Inferior parietal cortex (tissue), 1 donor: ENCODE data around the gene KRTAP1-5.
"Not testable (repeated sequence)": the region's sequence is repeated elsewhere in the genome, so short reads cannot be mapped to it uniquely, and the experiment has no call there.

Experiments used
- DNase-seq: peaks from one replicate; pipeline ENCODE4 v3.0.0-alpha.2; 2016; ENCODE audit errors: extremely low spot score

Gene KRTAP1-5

GRCh38 chr17:41026715-41027471 is at the start of gene KRTAP1-5:
Gene KRTAP1-5 (minus strand): TSS chr17:41027208. CDS start chr17:41027155, 53 bp downstream.
- no peak for DNase-seq

- DNase-seq = no peak
Measured at GRCh38 chr17:41076788-41077187, 49.8 kb upstream of the KRTAP1-5 start.

DNA sequence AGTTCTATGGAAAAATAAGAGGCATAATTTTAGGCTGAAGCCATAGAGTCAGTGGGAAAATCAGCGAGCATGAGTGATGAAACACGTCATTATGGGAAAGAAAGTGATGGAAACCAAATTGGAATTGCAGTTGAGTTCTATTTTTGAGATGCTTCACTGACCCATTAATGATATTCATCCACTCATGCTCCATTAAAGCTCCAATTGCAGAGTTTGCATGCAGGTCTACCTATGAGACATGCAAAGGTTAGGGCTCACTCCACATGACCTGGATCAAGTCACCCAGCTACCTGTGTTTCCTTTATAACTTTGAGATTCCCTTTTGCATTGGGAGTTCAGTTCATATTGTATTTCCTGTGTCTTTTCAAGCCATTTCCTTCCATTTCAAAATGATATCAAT is 46.7 kb upstream of the KRTAP1-5 start:
- DNase-seq = no peak

GRCh38 chr17:41071606-41072360 is 44.8 kb upstream of the KRTAP1-5 start:
- DNase-seq = no peak

- no peak for DNase-seq
Measured at GRCh38 chr17:41069031-41069430, 42.0 kb upstream of the KRTAP1-5 start.

GRCh38 chr17:41067281-41067680 is 40.3 kb upstream of the KRTAP1-5 start:
- DNase-seq = no peak

GRCh38 chr17:41065829-41066624 is 39.0 kb upstream of the KRTAP1-5 start, which contains the start of gene KRTAP2-4:
Gene KRTAP2-4 (minus strand): TSS chr17:41065879. CDS start chr17:41065845, 34 bp downstream.
- DNase-seq = no peak

DNA sequence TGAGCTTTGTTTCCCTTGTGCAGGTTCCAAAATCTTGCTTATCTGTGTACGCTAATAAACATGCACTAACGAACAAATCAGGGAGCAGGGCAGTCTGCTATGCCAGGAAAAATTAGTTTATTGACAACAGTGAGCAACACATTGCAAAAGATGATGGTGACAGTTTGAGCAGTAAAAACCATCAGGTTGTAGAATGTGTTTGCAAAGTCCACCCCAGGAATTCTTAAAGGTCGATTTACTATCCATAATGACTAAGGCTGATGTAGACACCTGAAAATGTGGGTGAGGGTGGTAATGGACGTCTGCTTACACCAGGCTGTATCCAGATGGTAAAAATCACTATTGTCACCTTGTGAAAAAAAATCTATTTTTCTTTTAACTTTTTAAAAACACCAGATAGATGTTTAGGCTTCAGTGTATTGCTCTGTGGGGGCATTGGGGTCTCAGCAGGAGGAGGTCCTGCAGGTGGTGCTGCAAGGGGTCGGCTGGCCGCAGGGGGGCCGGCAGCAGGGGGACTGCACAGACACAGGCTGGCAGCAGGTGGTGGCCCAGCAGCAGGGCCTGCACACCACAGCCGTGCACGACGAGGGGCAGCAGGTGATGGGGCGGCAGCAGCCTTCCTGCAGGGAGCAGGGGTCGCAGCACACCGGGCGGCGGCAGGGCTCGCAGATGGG is 38.1 kb upstream of the KRTAP1-5 start:
- DNase-seq = not testable (repeated sequence)

- DNase-seq = no peak
Measured at GRCh38 chr17:41064301-41064700, 37.3 kb upstream of the KRTAP1-5 start.

DNA sequence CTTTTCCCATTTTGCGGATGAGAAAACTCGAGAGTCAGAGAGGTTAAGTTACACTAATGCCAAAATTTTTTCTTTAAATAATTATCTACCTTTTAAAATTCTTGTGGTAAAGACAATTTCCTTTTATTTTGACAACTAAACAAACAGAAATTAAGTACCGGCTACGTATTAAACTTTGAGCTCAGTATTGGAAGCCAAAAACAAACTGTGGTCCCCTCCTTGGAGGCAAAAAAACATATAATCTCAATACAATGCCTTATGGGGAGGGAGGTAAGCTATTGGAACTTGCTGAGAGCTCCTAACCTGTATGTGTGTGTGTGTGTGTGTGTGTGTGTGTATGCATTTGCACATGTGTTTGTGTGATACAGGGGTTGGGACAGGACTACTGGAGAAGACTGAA is 36.4 kb upstream of the KRTAP1-5 start:
- DNase-seq = no peak

GRCh38 chr17:41061964-41062363 is 35.0 kb upstream of the KRTAP1-5 start:
- no peak for DNase-seq

GRCh38 chr17:41060052-41060604 is 33.1 kb upstream of the KRTAP1-5 start, which contains the start of gene KRTAP2-3:
Gene KRTAP2-3 (minus strand): TSS chr17:41060114. CDS start chr17:41060050, 64 bp downstream.
- no peak for DNase-seq

DNA sequence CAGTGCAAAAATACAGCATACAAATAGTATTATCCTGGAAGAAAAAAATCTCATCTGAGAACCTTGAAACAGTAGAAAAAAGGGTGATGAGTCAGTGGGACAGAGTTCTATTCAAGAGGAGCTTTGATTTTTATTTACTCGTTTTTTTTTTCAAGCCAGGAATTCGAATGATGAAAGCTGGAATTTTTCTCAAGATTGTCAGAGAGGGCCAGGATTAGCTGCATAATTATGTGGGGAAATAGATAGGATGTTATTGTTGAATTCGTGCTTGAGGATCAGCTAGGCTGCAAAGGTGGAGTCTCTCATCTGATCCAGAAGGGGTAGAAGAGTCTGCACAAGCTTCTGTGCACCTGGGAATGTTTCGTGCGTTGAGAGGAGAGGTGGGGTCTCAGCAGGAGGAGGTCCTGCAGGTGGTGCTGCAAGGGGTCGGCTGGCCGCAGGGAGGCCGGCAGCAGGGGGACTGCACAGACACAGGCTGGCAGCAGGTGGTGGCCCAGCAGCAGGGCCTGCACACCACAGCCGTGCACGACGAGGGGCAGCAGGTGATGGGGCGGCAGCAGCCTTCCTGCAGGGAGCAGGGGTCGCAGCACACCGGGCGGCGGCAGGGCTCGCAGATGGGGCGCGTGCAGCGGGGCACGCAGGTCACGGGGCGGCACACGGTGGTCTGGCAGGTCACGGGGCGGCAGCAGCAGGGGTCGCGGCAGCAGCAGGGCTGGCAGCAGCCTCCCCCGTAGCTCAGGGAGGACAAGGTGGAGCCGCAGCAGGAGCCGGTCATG is 32.5 kb upstream of the KRTAP1-5 start:
- not testable (repeated sequence) for DNase-seq

- DNase-seq = no peak
Measured at GRCh38 chr17:41058741-41059140, 31.7 kb upstream of the KRTAP1-5 start.

GRCh38 chr17:41057547-41057946 is 30.5 kb upstream of the KRTAP1-5 start:
- DNase-seq = no peak

GRCh38 chr17:41055130-41055529 is 28.1 kb upstream of the KRTAP1-5 start, which contains the start of gene KRTAP2-2:
Gene KRTAP2-2 (minus strand): TSS chr17:41055230. CDS start chr17:41055211, 19 bp downstream.
- DNase-seq = not testable (repeated sequence)

DNA sequence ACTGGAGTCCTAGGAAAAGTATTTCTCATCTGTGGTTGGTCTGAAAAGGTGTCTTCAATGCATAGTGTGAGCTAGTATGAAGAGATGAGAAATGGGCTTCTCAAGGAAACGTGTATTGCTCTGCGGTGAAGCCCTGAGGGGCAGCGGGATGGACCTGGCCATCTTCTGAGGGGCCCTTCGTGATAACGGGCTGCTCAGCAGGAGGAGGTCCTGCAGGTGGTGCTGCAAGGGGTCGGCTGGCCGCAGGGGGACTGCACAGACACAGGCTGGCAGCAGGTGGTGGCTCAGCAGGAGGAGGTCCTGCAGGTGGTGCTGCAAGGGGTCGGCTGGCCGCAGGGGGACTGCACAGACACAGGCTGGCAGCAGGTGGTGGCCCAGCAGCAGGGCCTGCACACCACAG is 27.5 kb upstream of the KRTAP1-5 start:
- not testable (repeated sequence) for DNase-seq

- DNase-seq = no peak
Measured at GRCh38 chr17:41054025-41054424, 27.0 kb upstream of the KRTAP1-5 start.

GRCh38 chr17:41052566-41052965 is 25.6 kb upstream of the KRTAP1-5 start:
- DNase-seq = no peak

DNA sequence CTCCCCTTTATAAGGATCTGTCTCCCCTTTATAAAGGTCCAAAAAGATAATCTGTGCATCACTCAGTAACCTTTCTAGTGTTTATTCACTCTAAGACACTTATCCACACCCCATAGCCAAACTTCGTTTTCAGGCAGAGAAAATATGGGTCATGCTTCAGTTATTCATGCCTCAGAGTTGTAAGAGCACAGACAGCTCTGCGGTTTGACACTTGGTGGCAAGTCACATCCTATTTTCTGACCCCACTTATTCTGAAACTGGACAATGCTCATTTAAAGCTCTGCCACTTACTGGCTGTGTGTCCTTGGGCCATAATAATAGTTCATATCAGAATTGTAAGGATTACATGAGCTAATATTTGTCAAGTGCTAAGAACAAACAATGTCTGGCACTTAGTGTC is 22.1 kb upstream of the KRTAP1-5 start:
- DNase-seq = no peak
